HG03439 (cell line): ENCODE results near the gene ZXDC.

Source experiments
- ATAC-seq: cut with Tn5 transposase; IDR thresholded peaks from one replicate; pipeline ENCODE4 v1.9.1; 2021; ENCODE audit warnings: mild to moderate bottlenecking, moderate library complexity; ENCODE audit not compliant: unreplicated experiment

The ZXDC gene

GRCh38 chr3:126456766-126457388 lies 18.8 kb downstream of the ZXDC start:
- ATAC-seq, result no peak

- ATAC-seq, result no peak
Measured at GRCh38 chr3:126456211-126456610, 19.5 kb downstream of the ZXDC start.

GRCh38 chr3:126454437-126455198 lies 21.1 kb downstream of the ZXDC start:
- no peak for ATAC-seq

- no peak for ATAC-seq
Measured at GRCh38 chr3:126454025-126454424, 21.7 kb downstream of the ZXDC start.

- ATAC-seq, result no peak
Measured at GRCh38 chr3:126452213-126452612, 23.5 kb downstream of the ZXDC start.

GRCh38 chr3:126451511-126451910 lies 24.2 kb downstream of the ZXDC start:
- no peak for ATAC-seq

GRCh38 chr3:126450744-126451143 lies 24.9 kb downstream of the ZXDC start:
- ATAC-seq, result no peak

GRCh38 chr3:126450219-126450618 lies 25.5 kb downstream of the ZXDC start:
- no peak for ATAC-seq

GRCh38 chr3:126449621-126450051 lies 26.1 kb downstream of the ZXDC start:
- ATAC-seq, result no peak

GRCh38 chr3:126448893-126449180 lies 26.9 kb downstream of the ZXDC start:
- no peak for ATAC-seq

GRCh38 chr3:126448136-126448892 lies 27.4 kb downstream of the ZXDC start:
- no peak for ATAC-seq

GRCh38 chr3:126447456-126448106 lies 28.1 kb downstream of the ZXDC start:
- ATAC-seq, result no peak

GRCh38 chr3:126446791-126447190 lies 28.9 kb downstream of the ZXDC start:
- ATAC-seq, result no peak

GRCh38 chr3:126446301-126446700 lies 29.4 kb downstream of the ZXDC start:
- ATAC-seq, result no peak

- ATAC-seq, result no peak
Measured at GRCh38 chr3:126445506-126445905, 30.2 kb downstream of the ZXDC start.

- no peak for ATAC-seq
Measured at GRCh38 chr3:126442856-126443242, 32.8 kb downstream of the ZXDC start.

GRCh38 chr3:126442094-126442855 lies 33.4 kb downstream of the ZXDC start:
- no peak for ATAC-seq

- no peak for ATAC-seq
Measured at GRCh38 chr3:126441256-126441880, 34.3 kb downstream of the ZXDC start.

- ATAC-seq, result no peak
Measured at GRCh38 chr3:126440709-126440995, 35.0 kb downstream of the ZXDC start.

- no peak for ATAC-seq
Measured at GRCh38 chr3:126439968-126440708, 35.6 kb downstream of the ZXDC start.
